Omental fat pad (tissue), 4 donors: ENCODE data around the gene SAMD4A. TPM values are rescaled to one million over a fixed set of nuclear protein-coding genes. Genes with fewer than 3 reads are reported as not detected.

Experiments
- ATAC-seq: fragments of 150-250 bp; one replicate; pipeline ENCODE4 v1.9.1; 2016; ENCODE audit warnings: mild to moderate bottlenecking, moderate library complexity; ENCODE audit not compliant: low FRiP score
- DNase-seq: peaks from one replicate; pipeline ENCODE4 v3.0.0-alpha.2; 2019; ENCODE audit warnings: low spot score
- CTCF ChIP-seq, 3 donors: fragments of 450-650 bp; IDR thresholded peaks; one replicate each; pipeline ENCODE4 v1.5.1; 2016 to 2017; ENCODE audit warnings: antibody characterized with exemption in 3 of 3, mild to moderate bottlenecking in 3 of 3, moderate library complexity in 2 of 3
- total RNA-seq, 4 donors: library from RNA; depleted of rRNA; stranded (reverse); fragments of >200 nt; gene quantifications; one replicate each; pipeline ENCODE4 v1.1.0, GENCODE V29; 2016

Gene SAMD4A
- total RNA-seq, 4 donors from 2014 or later: 33.9 to 116 (median 38.3) TPM

- no peak for ATAC-seq
- no peak for DNase-seq
- no peak for TF ChIP-seq CTCF (IDR thresholded peaks at IDR 0.05)
These were observed 144.4 kb downstream of the SAMD4A start for GRCh38 chr14:54711312-54711711.

GRCh38 chr14:54711812-54712464 is 145.0 kb downstream of the SAMD4A start:
- ATAC-seq (no peak), DNase-seq (no peak)
- no peak for TF ChIP-seq CTCF (IDR thresholded peaks at IDR 0.05)

GRCh38 chr14:54712465-54713200 is 145.7 kb downstream of the SAMD4A start:
- TF ChIP-seq CTCF (IDR thresholded peaks at IDR 0.05): no peak
- ATAC-seq (peak; percentile 59), DNase-seq (no peak)

DNA sequence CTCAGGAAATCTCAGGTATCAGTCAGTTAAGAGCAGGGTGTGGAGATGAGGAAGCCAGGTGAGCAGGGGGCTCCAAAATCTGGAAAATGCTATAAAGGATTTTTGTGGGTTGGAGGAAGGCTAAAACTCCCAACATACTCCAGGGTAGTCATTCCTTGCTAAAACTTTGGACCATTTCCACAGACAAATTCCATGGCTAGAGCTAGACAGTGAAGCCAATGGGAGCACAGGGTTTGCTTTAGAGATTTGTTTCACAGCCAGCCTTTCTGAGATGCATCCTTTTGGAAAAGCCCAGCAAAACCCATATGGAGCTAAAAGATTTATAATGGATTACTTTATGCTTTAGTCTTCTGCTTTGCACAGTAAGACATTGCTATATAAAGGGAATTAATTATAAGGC is 146.5 kb downstream of the SAMD4A start:
- no peak for DNase-seq
- ATAC-seq: no peak

GRCh38 chr14:54715239-54715638 is 148.3 kb downstream of the SAMD4A start:
- ATAC-seq (no peak), DNase-seq (no peak)
- no peak for TF ChIP-seq CTCF (IDR thresholded peaks at IDR 0.05)

More for the DNA sequence above, 146.5 kb downstream of the SAMD4A start:
- TF ChIP-seq CTCF (IDR thresholded peaks at IDR 0.05): no peak

GRCh38 chr14:54715811-54716210 is 148.9 kb downstream of the SAMD4A start:
- ATAC-seq (no peak), DNase-seq (no peak)
- no peak for TF ChIP-seq CTCF (IDR thresholded peaks at IDR 0.05)

DNA sequence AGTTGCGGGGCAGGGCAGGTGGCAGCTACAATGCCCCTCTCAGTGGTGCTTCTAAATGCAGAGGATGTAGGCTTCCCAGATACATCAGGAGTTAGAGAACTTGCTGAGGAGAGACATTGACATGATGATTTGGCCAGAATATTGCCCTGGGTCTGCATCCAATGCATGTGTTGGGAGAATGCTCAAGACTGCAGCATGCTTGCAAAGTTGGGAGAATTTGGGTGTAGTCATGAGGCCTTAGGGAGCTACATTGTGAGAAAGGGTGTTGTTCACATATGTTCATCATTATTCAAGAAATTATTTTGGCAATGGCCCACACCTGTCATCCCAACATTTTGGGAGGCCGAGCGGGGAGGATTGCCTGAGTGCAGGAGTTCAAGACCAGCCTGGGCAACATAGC is 149.9 kb downstream of the SAMD4A start:
- DNase-seq: no peak

More for the DNA sequence above, 149.9 kb downstream of the SAMD4A start:
- no peak for ATAC-seq
- TF ChIP-seq CTCF (IDR thresholded peaks at IDR 0.05): no peak
